OCI-LY7 (cell line): ENCODE results near the gene NPY2R.

Experiments used
- CTCF ChIP-seq: fragments of 200-600 bp; sonication (generic); conservative IDR thresholded peaks from 2 replicates; pipeline ENCODE4 v1.5.1; 2014; ENCODE audit warnings: mild to moderate bottlenecking, antibody characterized with exemption, low read length, moderate library complexity, mixed read lengths
- EZH2phosphoT487 ChIP-seq: fragments of 200-600 bp; sonication (generic); IDR thresholded peaks from 2 replicates; pipeline ENCODE4 v1.6.1; 2018; ENCODE audit warnings: low read depth, borderline replicate concordance, mild to moderate bottlenecking, mixed run types, antibody characterized with exemption, low read length, moderate library complexity, mixed read lengths

- TF ChIP-seq CTCF = no peak
- no peak for TF ChIP-seq EZH2phosphoT487
Measured at GRCh38 chr4:155173371-155173770, 35.1 kb upstream of the NPY2R start.
